ENCODE results near the gene CNTF. TPM values are rescaled to one million over a fixed set of nuclear protein-coding genes. Genes with fewer than 3 reads are reported as not detected.

CNTF gene
- total and polyA plus RNA-seq, 2 of the 4 experiments (the other 2 are of a cell fraction) = 1.2 to 2.3 TPM

- no peak for TF ChIP-seq FOS (IDR thresholded peaks at IDR 0.05; ENCODE audit: low read depth, low read length)
- no peak for TF ChIP-seq MXI1 (IDR thresholded peaks at IDR 0.05; ENCODE audit: borderline replicate concordance, low read depth, low read length)
- H2AFZ ChIP-seq (replicated peaks; ENCODE audit: low read length, poor library complexity) = no peak overlapping the region
- H2BK15ac ChIP-seq (ENCODE audit: low read depth, low read length) = no peak overlapping the region
- POLR2A ChIA-PET (ENCODE audit: unreplicated experiment) = no interaction called here
- H3K56ac ChIP-seq (ENCODE audit: extremely low read depth, insufficient read depth, low read length) = no peak overlapping the region
- ATAC-seq (ENCODE audit: low read depth) (no peak), DNase-seq (no peak)
- in situ Hi-C loops (cut with MboI; ENCODE audit: low sequenced_read_pairs) = no loop called here
- H2BK5ac ChIP-seq (ENCODE audit: low read depth, low read length, poor library complexity, severe bottlenecking) = no peak overlapping the region
- no peak overlapping the region for H3K23ac ChIP-seq (ENCODE audit: low read depth, low read length)
- H4K91ac ChIP-seq (ENCODE audit: insufficient read depth, low read depth, low read length) = no peak overlapping the region
- no peak overlapping the region for H3K4me3 ChIP-seq (ENCODE audit: insufficient read depth, low read depth, low read length)
- H4K5ac ChIP-seq (ENCODE audit: low read depth, low read length) = no peak overlapping the region
- no peak overlapping the region for H3K14ac ChIP-seq (replicated peaks; ENCODE audit: low read depth, low read length)
- no peaks in the 10 kb centered on the region for H3K9me1 ChIP-seq (ENCODE audit: insufficient read depth, low read length)
- H3K27me3 ChIP-seq (ENCODE audit: control insufficient read depth, insufficient read depth, low read length) = no peaks in the 10 kb centered on the region
- H4K8ac ChIP-seq (ENCODE audit: low read depth in 2 of 2, low read length in 2 of 2) = no peak overlapping the region
- no peak overlapping the region for H2AK9ac ChIP-seq (replicated peaks; ENCODE audit: low read depth, low read length, poor library complexity)
- H3K4ac ChIP-seq (ENCODE audit: low read depth, low read length) = no peak overlapping the region
- no peak overlapping the region for H3K9ac ChIP-seq (ENCODE audit: low read depth, low read length)
- no peak overlapping the region for H3K4me2 ChIP-seq (ENCODE audit: low read depth, low read length)
- no peak overlapping the region for H2AK5ac ChIP-seq (ENCODE audit: low read depth, low read length)
- dilution Hi-C loops (cut with HindIII; ENCODE audit: low sequenced_read_pairs, unreplicated experiment) = no loop called here
- no CpG with 5 or more reads among the region's 1 CpG for WGBS, 2 experiments (ENCODE audit: extremely low coverage in 2 of 2, insufficient read length in 1 of 2)
- H3K36me3 ChIP-seq (ENCODE audit: control insufficient read depth, insufficient read depth, low read length) = no peaks in the 10 kb centered on the region
- CTCF ChIA-PET = no interaction called here
- H3K9me3 ChIP-seq (ENCODE audit: control insufficient read depth, insufficient read depth, low read length) = peaks cover 3% of the 10 kb centered on the region; the same call in 1 of the 2 replicates
- H3K27ac ChIP-seq (ENCODE audit: insufficient read depth, low read length) = no peak overlapping the region
- no TSS peak for BruUV-seq (replicated peaks)
- H2BK120ac ChIP-seq (ENCODE audit: low read depth, low read length) = no peak overlapping the region
- H2BK20ac ChIP-seq (ENCODE audit: low read depth, low read length) = no peak overlapping the region
- no peak overlapping the region for H3K18ac ChIP-seq (ENCODE audit: low read depth, low read length)
- 0 out of 2 replicates have a peak, but pooled peaks cover 2% of the 10 kb centered on the region for H3K4me1 ChIP-seq (ENCODE audit: control insufficient read depth, insufficient read depth, low read length)
- H4K20me1 ChIP-seq (ENCODE audit: insufficient read depth, low read length) = no peaks in the 10 kb centered on the region
- intact Hi-C loops (cut with micrococcal nuclease) = no loop called here
- H3K79me1 ChIP-seq (ENCODE audit: low read depth in 1 of 2, low read length in 2 of 2) = no peaks in the 10 kb centered on the region
Observed at GRCh38 chr11:58647866-58648265, 25.4 kb downstream of the CNTF start.
